Measurements from ENCODE around the gene MAP3K5.

DNA sequence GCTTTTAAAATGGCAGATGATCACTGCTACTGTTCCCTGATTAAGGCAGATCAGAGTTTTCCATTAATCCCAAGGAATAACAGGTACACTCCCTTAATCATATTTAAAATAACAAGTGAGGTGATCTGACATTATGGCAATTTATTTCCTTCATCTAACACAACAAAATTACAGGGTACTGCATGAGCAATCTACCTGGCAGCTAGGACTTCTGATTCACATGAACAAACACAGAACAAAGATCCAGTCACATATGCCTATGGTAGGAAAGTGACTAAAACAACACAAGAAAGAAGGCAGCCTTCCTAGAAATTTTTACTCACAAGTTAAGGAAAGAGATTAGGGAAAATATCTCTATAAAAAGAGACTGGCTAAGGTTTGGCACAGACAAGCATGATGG lies 275.3 kb downstream of the MAP3K5 start:
- TF ChIP-seq, protein P1, sequence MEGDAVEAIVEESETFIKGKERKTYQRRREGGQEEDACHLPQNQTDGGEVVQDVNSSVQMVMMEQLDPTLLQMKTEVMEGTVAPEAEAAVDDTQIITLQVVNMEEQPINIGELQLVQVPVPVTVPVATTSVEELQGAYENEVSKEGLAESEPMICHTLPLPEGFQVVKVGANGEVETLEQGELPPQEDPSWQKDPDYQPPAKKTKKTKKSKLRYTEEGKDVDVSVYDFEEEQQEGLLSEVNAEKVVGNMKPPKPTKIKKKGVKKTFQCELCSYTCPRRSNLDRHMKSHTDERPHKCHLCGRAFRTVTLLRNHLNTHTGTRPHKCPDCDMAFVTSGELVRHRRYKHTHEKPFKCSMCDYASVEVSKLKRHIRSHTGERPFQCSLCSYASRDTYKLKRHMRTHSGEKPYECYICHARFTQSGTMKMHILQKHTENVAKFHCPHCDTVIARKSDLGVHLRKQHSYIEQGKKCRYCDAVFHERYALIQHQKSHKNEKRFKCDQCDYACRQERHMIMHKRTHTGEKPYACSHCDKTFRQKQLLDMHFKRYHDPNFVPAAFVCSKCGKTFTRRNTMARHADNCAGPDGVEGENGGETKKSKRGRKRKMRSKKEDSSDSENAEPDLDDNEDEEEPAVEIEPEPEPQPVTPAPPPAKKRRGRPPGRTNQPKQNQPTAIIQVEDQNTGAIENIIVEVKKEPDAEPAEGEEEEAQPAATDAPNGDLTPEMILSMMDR (IDR thresholded peaks at IDR 0.05), result no peak
- no peak for TF ChIP-seq POLR2A (IDR thresholded peaks at IDR 0.05)

All from adrenal gland (tissue), 5 donors.